Measurements from ENCODE around the gene HECW1. TPM values are rescaled to one million over a fixed set of nuclear protein-coding genes. Genes with fewer than 3 reads are reported as not detected.

Gene HECW1
- total RNA-seq, 4 donors from 2014 or later: 0.62 to 4.3 (median 1.4) TPM; not detected in 1

GRCh38 chr7:43242628-43243255, 130.3 kb downstream of the HECW1 start:
- WGBS, 2 donors: 86 to 91% methylated on average over 13 of the region's 13 CpGs

GRCh38 chr7:43244232-43244631, 131.8 kb downstream of the HECW1 start:
- 88 to 93% methylated on average over 3 of the region's 3 CpGs for WGBS, 2 donors
- peak in 1 of 2 donors; percentile 54 for DNase-seq (ENCODE audit: low spot score in 2 of 2)
- H3K4me3 ChIP-seq (ENCODE audit: low read depth, poor library complexity, severe bottlenecking): no peak overlapping the region
- TF ChIP-seq POLR2A (IDR thresholded peaks at IDR 0.05) (no peak), CTCF (IDR thresholded peaks at IDR 0.05) (no peak)
- intact Hi-C loops (cut with DNase I; ENCODE audit: low total_unique reads): no loop called here

More at GRCh38 chr7:43242628-43243255, 130.3 kb downstream of the HECW1 start:
- no peak overlapping the region for H3K4me3 ChIP-seq (ENCODE audit: low read depth, poor library complexity, severe bottlenecking)
- DNase-seq (ENCODE audit: low spot score in 2 of 2): peak in 1 of 2 donors; percentile 57
- intact Hi-C loops (cut with DNase I; ENCODE audit: low total_unique reads): no loop called here
- TF ChIP-seq CTCF (IDR thresholded peaks at IDR 0.05) (no peak), POLR2A (IDR thresholded peaks at IDR 0.05) (no peak)

GRCh38 chr7:43244784-43245183, 132.3 kb downstream of the HECW1 start:
- no peak for TF ChIP-seq POLR2A (IDR thresholded peaks at IDR 0.05)
- TF ChIP-seq CTCF (IDR thresholded peaks at IDR 0.05): no peak
- intact Hi-C loops (cut with DNase I; ENCODE audit: low total_unique reads): no loop called here
- 88 to 96% methylated on average over 6 of the region's 6 CpGs for WGBS, 2 donors
- DNase-seq (ENCODE audit: low spot score in 2 of 2): no peak
- no peak overlapping the region for H3K4me3 ChIP-seq (ENCODE audit: low read depth, poor library complexity, severe bottlenecking)

GRCh38 chr7:43247757-43248156, 135.3 kb downstream of the HECW1 start:
- no peak overlapping the region for H3K4me3 ChIP-seq (ENCODE audit: low read depth, poor library complexity, severe bottlenecking)
- TF ChIP-seq POLR2A (IDR thresholded peaks at IDR 0.05): no peak
- TF ChIP-seq CTCF (IDR thresholded peaks at IDR 0.05): no peak
- no peak for DNase-seq (ENCODE audit: low spot score in 2 of 2)
- intact Hi-C loops (cut with DNase I; ENCODE audit: low total_unique reads): no loop called here

- no peak for DNase-seq (ENCODE audit: low spot score in 2 of 2)
- no peak overlapping the region for H3K4me3 ChIP-seq (ENCODE audit: low read depth, poor library complexity, severe bottlenecking)
- TF ChIP-seq CTCF (IDR thresholded peaks at IDR 0.05): no peak
- no peak for TF ChIP-seq POLR2A (IDR thresholded peaks at IDR 0.05)
- WGBS, 2 donors: 74% methylated on average over 4 of the region's 4 CpGs
- intact Hi-C loops (cut with DNase I; ENCODE audit: low total_unique reads): no loop called here
Observed at GRCh38 chr7:43248553-43248952, 136.1 kb downstream of the HECW1 start.

Data from lower leg skin (tissue), 4 donors.